HCT116 (cell line): ENCODE results near the gene ADARB1. TPM values are rescaled to one million over a fixed set of nuclear protein-coding genes. Genes with fewer than 3 reads are reported as not detected.

ENCODE experiments used
- ATAC-seq: fragments of 200-7000 bp; cut with Tn5 transposase; 2 replicates; pipeline ENCODE4 v1.9.1; 2020; ENCODE audit warnings: mild to moderate bottlenecking, moderate library complexity
- BruUV-seq: library from RNA; stranded (reverse); fragments of 400-500 nt; replicated peaks from 2 replicates; lab custom pipeline; 2021; lab: Mats Ljungman, UMichigan
- CTCF ChIA-PET: fragments of 300-600 bp; sonication (Branson Sonifier 250); formaldehyde crosslinking; loops from one replicate; lab custom pipeline; 2021; ENCODE audit warnings: antibody characterized with exemption; lab: Charles Lee
- POLR2A ChIA-PET: fragments of 300-600, 350-600 bp; sonication (Branson Sonifier 250); formaldehyde crosslinking; loops from one replicate; lab custom pipeline; 2021; ENCODE audit warnings: antibody characterized with exemption; lab: Charles Lee
- RAD21 ChIA-PET, 2 experiments: fragments of 300-600 bp; sonication (Branson Sonifier 250); formaldehyde crosslinking; loops; one replicate each; lab custom pipeline; 2023; ENCODE audit warnings: low total read pairs in 2 of 2; ENCODE audit not compliant: uncharacterized antibody in 2 of 2, unreplicated experiment in 2 of 2, low non-redundant PET in 1 of 2; lab: Charles Lee
- DNase-seq: peaks from one replicate; pipeline ENCODE4 v3.0.0-alpha.2; 2010; ENCODE audit warnings: low read depth, low spot score
- H2AFZ ChIP-seq: fragments of 200-600 bp; shearing (Covaris generic), sonication (generic); 2 replicates; pipeline ENCODE4 v1.6.1; 2017; ENCODE audit warnings: low read depth, mixed run types, mixed read lengths, antibody characterized with exemption, low read length; ENCODE audit not compliant: poor library complexity, severe bottlenecking
- H3K27ac ChIP-seq: 2 replicates; pipeline ENCODE4 v1.5.1; 2012; ENCODE audit warnings: low read depth, low read length
- H3K27me3 ChIP-seq: fragments of 200-600 bp; sonication (generic); 2 replicates; pipeline ENCODE4 v1.6.1; 2016; ENCODE audit warnings: mixed run types, low read length, mixed read lengths; ENCODE audit not compliant: insufficient read depth
- H3K36me3 ChIP-seq, 2 experiments: fragments of 200-500 bp in 1 of 2; fragments of 200-600 bp in 1 of 2; sonication (Bioruptor generic) in 1 of 2; sonication (generic) in 1 of 2; 2 replicates each; pipeline versions ENCODE4 v1.5.1 to v1.6.1; 2014 to 2016; ENCODE audit warnings: low read length in 2 of 2, inconsistent platforms in 1 of 2, mixed read lengths in 1 of 2, mixed run types in 1 of 2; ENCODE audit not compliant: insufficient read depth in 2 of 2, control insufficient read depth in 1 of 2
- H3K4me1 ChIP-seq, 2 experiments: fragments of 200-600 bp in 1 of 2; sonication (generic) in 1 of 2; 2 replicates each; pipeline versions ENCODE4 v1.5.1 to v1.6.1; 2012 to 2017; ENCODE audit warnings: low read length in 2 of 2, inconsistent platforms in 1 of 2, mild to moderate bottlenecking in 1 of 2, mixed read lengths in 1 of 2, mixed run types in 1 of 2, moderate library complexity in 1 of 2; ENCODE audit not compliant: insufficient read depth in 2 of 2, control insufficient read depth in 1 of 2
- H3K4me2 ChIP-seq: fragments of 200-600 bp; sonication (generic); 2 replicates; pipeline ENCODE4 v1.6.1; 2017; ENCODE audit warnings: mixed run types, low read length, mixed read lengths
- H3K4me3 ChIP-seq, 2 experiments: fragments of 200-600 bp in 1 of 2; sonication (generic) in 1 of 2; replicated peaks in 1 of 2; 2 replicates each; pipeline ENCODE4 v1.5.1; 2011 to 2016; ENCODE audit warnings: low read length in 2 of 2, control low read depth in 1 of 2, low read depth in 1 of 2, mild to moderate bottlenecking in 1 of 2, mixed read lengths in 1 of 2, mixed run types in 1 of 2
- H3K79me2 ChIP-seq: fragments of 200-600 bp; sonication (generic); 2 replicates; pipeline ENCODE4 v1.6.1; 2017; ENCODE audit warnings: mild to moderate bottlenecking, mixed run types, low read length, moderate library complexity, mixed read lengths; ENCODE audit not compliant: insufficient read depth
- H3K9ac ChIP-seq: fragments of 200-600 bp; sonication (generic); 2 replicates; pipeline ENCODE4 v1.6.1; 2016; ENCODE audit warnings: low read length, mixed read lengths
- H3K9me2 ChIP-seq: fragments of 200-600 bp; sonication (generic), shearing (Covaris generic); 2 replicates; pipeline ENCODE4 v1.6.1; 2017; ENCODE audit warnings: mixed run types, mild to moderate bottlenecking, moderate library complexity; ENCODE audit not compliant: insufficient read depth
- H3K9me3 ChIP-seq, 2 experiments: fragments of 200-500 bp in 1 of 2; fragments of 200-600 bp in 1 of 2; sonication (Bioruptor generic) in 1 of 2; sonication (generic) in 1 of 2; 2 replicates each; pipeline ENCODE4 v1.6.1; 2014 to 2017; ENCODE audit warnings: low read length in 2 of 2, mixed read lengths in 2 of 2, inconsistent platforms in 1 of 2, low read depth in 1 of 2, mild to moderate bottlenecking in 1 of 2, mixed run types in 1 of 2, moderate library complexity in 1 of 2; ENCODE audit not compliant: control insufficient read depth in 1 of 2, insufficient read depth in 1 of 2
- H4K20me1 ChIP-seq: fragments of 200-600 bp; sonication (generic), shearing (Covaris generic); 2 replicates; pipeline ENCODE4 v1.6.1; 2017; ENCODE audit warnings: mixed run types, mild to moderate bottlenecking, moderate library complexity; ENCODE audit not compliant: insufficient read depth
- CBX3 ChIP-seq: IDR thresholded peaks from 2 replicates; pipeline ENCODE4 v1.6.1; 2012; ENCODE audit warnings: low read depth
- CEBPB ChIP-seq: IDR thresholded peaks from 2 replicates; pipeline ENCODE4 v1.6.1; 2012; ENCODE audit warnings: low read depth
- EGR1 ChIP-seq: IDR thresholded peaks from 2 replicates; pipeline ENCODE4 v1.6.1; 2012; ENCODE audit warnings: low read depth
- ELF1 ChIP-seq: IDR thresholded peaks from 2 replicates; pipeline ENCODE4 v1.6.1; 2012; ENCODE audit warnings: low read depth, borderline replicate concordance
- EZH2 ChIP-seq: fragments of 200-600 bp; sonication (generic); IDR thresholded peaks from 2 replicates; pipeline ENCODE4 v1.6.1; 2017; ENCODE audit warnings: antibody characterized with exemption, mixed run types
- JUND ChIP-seq: IDR thresholded peaks from 2 replicates; pipeline ENCODE4 v1.6.1; 2012
- POLR2A ChIP-seq: IDR thresholded peaks from 2 replicates; pipeline ENCODE4 v1.7.0; 2011; ENCODE audit warnings: borderline replicate concordance; ENCODE audit not compliant: insufficient read depth, insufficient read length; ENCODE audit errors: extremely low read depth
- RAD21 ChIP-seq: IDR thresholded peaks from 2 replicates; pipeline ENCODE4 v1.6.1; 2012; ENCODE audit warnings: low read depth, mild to moderate bottlenecking
- SIN3A ChIP-seq: IDR thresholded peaks from 2 replicates; pipeline ENCODE4 v1.6.1; 2012; ENCODE audit warnings: low read depth
- SP1 ChIP-seq: IDR thresholded peaks from 2 replicates; pipeline ENCODE4 v1.6.1; 2012; ENCODE audit warnings: low read depth
- SRF ChIP-seq: IDR thresholded peaks from 2 replicates; pipeline ENCODE4 v1.6.1; 2012; ENCODE audit warnings: low read depth
- ZNF274 ChIP-seq: fragments of 200-500 bp; sonication (Bioruptor generic); IDR thresholded peaks from 2 replicates; pipeline ENCODE4 v1.6.1; 2014; ENCODE audit warnings: mild to moderate bottlenecking, low read depth, low read length, inconsistent platforms
- intact Hi-C: fragments of 100-400 bp; cut with micrococcal nuclease; formaldehyde crosslinking; loops from 2 replicates; pipeline ENCODE4 v1.10.0; 2022
- total RNA-seq: library from RNA; stranded (reverse); gene quantifications from one replicate; pipeline ENCODE4 v1.2.1, GENCODE V29; 2021; ENCODE audit not compliant: unreplicated experiment
- TF ChIP-seq, protein P1 (sequence below): IDR thresholded peaks from 2 replicates; pipeline ENCODE4 v1.6.1; 2011; ENCODE audit warnings: mild to moderate bottlenecking, low read length, moderate library complexity; ENCODE audit not compliant: insufficient replicate concordance; ENCODE audit errors: extremely low read depth
- TF ChIP-seq, protein P2 (sequence below): IDR thresholded peaks from 2 replicates; pipeline ENCODE4 v1.6.1; 2012; ENCODE audit warnings: low read depth
- TF ChIP-seq, protein P3 (sequence below): IDR thresholded peaks from 2 replicates; pipeline ENCODE4 v1.6.1; 2012

The ADARB1 gene
- total RNA-seq, 1 experiment from 2014 or later, result 13.5 TPM

DNA sequence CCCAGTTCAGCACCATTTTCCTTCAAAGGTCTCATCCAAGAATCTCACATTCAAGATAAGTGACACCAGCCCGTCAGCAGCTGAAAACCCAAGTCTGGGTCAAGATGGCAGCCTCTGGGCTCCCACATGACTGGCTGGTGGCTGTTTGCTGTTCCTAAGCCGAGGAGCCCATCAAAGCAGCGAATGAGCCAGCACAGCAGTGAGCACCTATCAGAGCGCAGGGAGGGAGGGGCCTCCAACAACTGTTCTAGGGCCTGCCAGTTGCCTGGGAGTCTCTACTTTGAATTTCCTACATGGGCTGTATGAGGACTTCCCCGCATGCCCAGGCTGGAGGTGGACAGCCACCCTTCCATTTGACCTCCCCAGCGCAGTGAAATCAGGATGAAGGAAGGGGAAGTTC, 102.7 kb downstream of the ADARB1 start:
- H3K36me3 ChIP-seq, result no peaks in the 10 kb centered on the region
- POLR2A ChIA-PET, result no interaction called here
- H3K4me1 ChIP-seq, result no peaks in the 10 kb centered on the region
- BruUV-seq, result no TSS peak
- H3K4me2 ChIP-seq, result no peak overlapping the region
- no peaks in the 10 kb centered on the region for H3K9me2 ChIP-seq
- H3K9me3 ChIP-seq, result no peaks in the 10 kb centered on the region
- no peak overlapping the region for H3K4me3 ChIP-seq
- ATAC-seq (no peak), DNase-seq (no peak)
- no peak overlapping the region for H3K9ac ChIP-seq
- CTCF ChIA-PET, result no interaction called here
- H4K20me1 ChIP-seq, result no peaks in the 10 kb centered on the region
- no peaks in the 10 kb centered on the region for H3K79me2 ChIP-seq
- intact Hi-C loops, result no loop called here
- no peak overlapping the region for H2AFZ ChIP-seq
- RAD21 ChIA-PET, result no interaction called here
- no peak overlapping the region for H3K27ac ChIP-seq
- TF ChIP-seq, protein P1, sequence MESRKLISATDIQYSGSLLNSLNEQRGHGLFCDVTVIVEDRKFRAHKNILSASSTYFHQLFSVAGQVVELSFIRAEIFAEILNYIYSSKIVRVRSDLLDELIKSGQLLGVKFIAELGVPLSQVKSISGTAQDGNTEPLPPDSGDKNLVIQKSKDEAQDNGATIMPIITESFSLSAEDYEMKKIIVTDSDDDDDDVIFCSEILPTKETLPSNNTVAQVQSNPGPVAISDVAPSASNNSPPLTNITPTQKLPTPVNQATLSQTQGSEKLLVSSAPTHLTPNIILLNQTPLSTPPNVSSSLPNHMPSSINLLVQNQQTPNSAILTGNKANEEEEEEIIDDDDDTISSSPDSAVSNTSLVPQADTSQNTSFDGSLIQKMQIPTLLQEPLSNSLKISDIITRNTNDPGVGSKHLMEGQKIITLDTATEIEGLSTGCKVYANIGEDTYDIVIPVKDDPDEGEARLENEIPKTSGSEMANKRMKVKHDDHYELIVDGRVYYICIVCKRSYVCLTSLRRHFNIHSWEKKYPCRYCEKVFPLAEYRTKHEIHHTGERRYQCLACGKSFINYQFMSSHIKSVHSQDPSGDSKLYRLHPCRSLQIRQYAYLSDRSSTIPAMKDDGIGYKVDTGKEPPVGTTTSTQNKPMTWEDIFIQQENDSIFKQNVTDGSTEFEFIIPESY, result no peak
- TF ChIP-seq RAD21 (no peak), SIN3A (no peak), CEBPB (no peak), POLR2A (no peak), JUND (no peak), ELF1 (no peak), EZH2 (no peak), EGR1 (no peak), ZNF274 (no peak), SP1 (no peak), SRF (no peak), CBX3 (no peak)
- TF ChIP-seq, protein P2, sequence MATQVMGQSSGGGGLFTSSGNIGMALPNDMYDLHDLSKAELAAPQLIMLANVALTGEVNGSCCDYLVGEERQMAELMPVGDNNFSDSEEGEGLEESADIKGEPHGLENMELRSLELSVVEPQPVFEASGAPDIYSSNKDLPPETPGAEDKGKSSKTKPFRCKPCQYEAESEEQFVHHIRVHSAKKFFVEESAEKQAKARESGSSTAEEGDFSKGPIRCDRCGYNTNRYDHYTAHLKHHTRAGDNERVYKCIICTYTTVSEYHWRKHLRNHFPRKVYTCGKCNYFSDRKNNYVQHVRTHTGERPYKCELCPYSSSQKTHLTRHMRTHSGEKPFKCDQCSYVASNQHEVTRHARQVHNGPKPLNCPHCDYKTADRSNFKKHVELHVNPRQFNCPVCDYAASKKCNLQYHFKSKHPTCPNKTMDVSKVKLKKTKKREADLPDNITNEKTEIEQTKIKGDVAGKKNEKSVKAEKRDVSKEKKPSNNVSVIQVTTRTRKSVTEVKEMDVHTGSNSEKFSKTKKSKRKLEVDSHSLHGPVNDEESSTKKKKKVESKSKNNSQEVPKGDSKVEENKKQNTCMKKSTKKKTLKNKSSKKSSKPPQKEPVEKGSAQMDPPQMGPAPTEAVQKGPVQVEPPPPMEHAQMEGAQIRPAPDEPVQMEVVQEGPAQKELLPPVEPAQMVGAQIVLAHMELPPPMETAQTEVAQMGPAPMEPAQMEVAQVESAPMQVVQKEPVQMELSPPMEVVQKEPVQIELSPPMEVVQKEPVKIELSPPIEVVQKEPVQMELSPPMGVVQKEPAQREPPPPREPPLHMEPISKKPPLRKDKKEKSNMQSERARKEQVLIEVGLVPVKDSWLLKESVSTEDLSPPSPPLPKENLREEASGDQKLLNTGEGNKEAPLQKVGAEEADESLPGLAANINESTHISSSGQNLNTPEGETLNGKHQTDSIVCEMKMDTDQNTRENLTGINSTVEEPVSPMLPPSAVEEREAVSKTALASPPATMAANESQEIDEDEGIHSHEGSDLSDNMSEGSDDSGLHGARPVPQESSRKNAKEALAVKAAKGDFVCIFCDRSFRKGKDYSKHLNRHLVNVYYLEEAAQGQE, result no peak
- TF ChIP-seq, protein P3, sequence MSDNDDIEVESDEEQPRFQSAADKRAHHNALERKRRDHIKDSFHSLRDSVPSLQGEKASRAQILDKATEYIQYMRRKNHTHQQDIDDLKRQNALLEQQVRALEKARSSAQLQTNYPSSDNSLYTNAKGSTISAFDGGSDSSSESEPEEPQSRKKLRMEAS, result no peak
- no peaks in the 10 kb centered on the region for H3K27me3 ChIP-seq
